HEK293 (cell line): ENCODE data around the gene TPH2.

ENCODE experiments used
- MZF1 ChIP-seq: fragments of 450-650 bp; formaldehyde crosslinking; IDR thresholded peaks from 2 replicates; pipeline ENCODE4 v1.5.1; 2017; ENCODE audit warnings: missing biosample characterization, missing genetic modification characterization, borderline replicate concordance
- SP2 ChIP-seq: fragments of 450-650 bp; formaldehyde crosslinking; IDR thresholded peaks from 2 replicates; pipeline ENCODE4 v1.5.1; 2016; ENCODE audit warnings: missing biosample characterization, missing genetic modification characterization
- YY1 ChIP-seq: fragments of 450-650 bp; formaldehyde crosslinking; IDR thresholded peaks from 2 replicates; pipeline ENCODE4 v1.5.1; 2018; ENCODE audit warnings: missing biosample characterization, missing genetic modification characterization
- ZBTB21 ChIP-seq: fragments of 450-650 bp; formaldehyde crosslinking; IDR thresholded peaks from 2 replicates; pipeline ENCODE4 v1.5.1; 2017; ENCODE audit warnings: missing biosample characterization, missing genetic modification characterization
- ZNF174 ChIP-seq: fragments of 450-650 bp; formaldehyde crosslinking; IDR thresholded peaks from 2 replicates; pipeline ENCODE4 v1.5.0; 2017; ENCODE audit warnings: missing biosample characterization, mild to moderate bottlenecking, missing genetic modification characterization
- ZNF302 ChIP-seq: fragments of 450-650 bp; formaldehyde crosslinking; IDR thresholded peaks from 2 replicates; pipeline ENCODE4 v1.5.1; 2016; ENCODE audit warnings: missing biosample characterization, missing genetic modification characterization, low read depth
- ZNF510 ChIP-seq: fragments of 450-650 bp; formaldehyde crosslinking; IDR thresholded peaks from 2 replicates; pipeline ENCODE4 v1.5.1; 2018; ENCODE audit warnings: mild to moderate bottlenecking, missing genetic modification characterization, missing biosample characterization; ENCODE audit not compliant: insufficient replicate concordance
- TF ChIP-seq, protein P1 (sequence below): fragments of 450-650 bp; formaldehyde crosslinking; IDR thresholded peaks from 2 replicates; pipeline ENCODE4 v1.5.1; 2016; ENCODE audit warnings: missing biosample characterization, missing genetic modification characterization
- TF ChIP-seq, protein P2 (sequence below): sonication (generic); formaldehyde crosslinking; IDR thresholded peaks from 2 replicates; pipeline ENCODE4 v1.8.1; 2022; ENCODE audit warnings: mild to moderate bottlenecking, moderate library complexity, missing genetic modification reagents

DNA sequence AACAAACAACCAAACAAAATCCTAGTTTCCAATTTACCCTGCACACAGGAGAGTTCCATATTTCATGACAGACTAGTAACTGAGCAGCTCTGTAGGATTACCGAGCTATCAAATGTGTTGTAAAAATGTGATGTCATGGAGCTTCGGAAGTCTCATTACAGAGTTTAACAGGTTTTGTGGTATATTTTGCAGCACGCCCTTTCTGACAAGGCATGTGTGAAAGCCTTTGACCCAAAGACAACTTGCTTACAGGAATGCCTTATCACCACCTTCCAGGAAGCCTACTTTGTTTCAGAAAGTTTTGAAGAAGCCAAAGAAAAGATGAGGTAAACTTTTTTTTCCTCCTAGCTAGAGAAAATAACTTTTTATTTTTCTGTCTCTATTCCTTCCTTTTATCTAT is 92.4 kb downstream of the TPH2 start:
- no peak for TF ChIP-seq ZBTB21 (tag by site-specific recombination)
- no peak for TF ChIP-seq ZNF302 (tag by site-specific recombination)
- no peak for TF ChIP-seq YY1 (tag by site-specific recombination)
- TF ChIP-seq ZNF174 (tag by site-specific recombination), result no peak
- no peak for TF ChIP-seq ZNF510
- TF ChIP-seq SP2, result no peak
- TF ChIP-seq, protein P1, sequence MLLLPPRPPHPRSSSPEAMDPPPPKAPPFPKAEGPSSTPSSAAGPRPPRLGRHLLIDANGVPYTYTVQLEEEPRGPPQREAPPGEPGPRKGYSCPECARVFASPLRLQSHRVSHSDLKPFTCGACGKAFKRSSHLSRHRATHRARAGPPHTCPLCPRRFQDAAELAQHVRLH (tag by site-specific recombination), result no peak
- TF ChIP-seq MZF1 (tag by site-specific recombination), result no peak
- TF ChIP-seq, protein P2, sequence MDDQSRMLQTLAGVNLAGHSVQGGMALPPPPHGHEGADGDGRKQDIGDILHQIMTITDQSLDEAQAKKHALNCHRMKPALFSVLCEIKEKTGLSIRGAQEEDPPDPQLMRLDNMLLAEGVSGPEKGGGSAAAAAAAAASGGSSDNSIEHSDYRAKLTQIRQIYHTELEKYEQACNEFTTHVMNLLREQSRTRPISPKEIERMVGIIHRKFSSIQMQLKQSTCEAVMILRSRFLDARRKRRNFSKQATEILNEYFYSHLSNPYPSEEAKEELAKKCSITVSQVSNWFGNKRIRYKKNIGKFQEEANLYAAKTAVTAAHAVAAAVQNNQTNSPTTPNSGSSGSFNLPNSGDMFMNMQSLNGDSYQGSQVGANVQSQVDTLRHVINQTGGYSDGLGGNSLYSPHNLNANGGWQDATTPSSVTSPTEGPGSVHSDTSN (CRISPR knock-in tag), result no peak
